SW480 (cell line): Measurements from ENCODE around the gene ASIC3.
A peak's percentile ranks its signal among the peaks of the same experiment; 100 is the strongest.
"Not testable (repeated sequence)": the region's sequence is repeated elsewhere in the genome, so short reads cannot be mapped to it uniquely, and the experiment has no call there.

Experiments
- DNase-seq: peaks from one replicate; pipeline ENCODE4 v3.0.0-alpha.2; 2016; ENCODE audit warnings: low spot score

The ASIC3 gene

GRCh38 chr7:151032936-151033863 lies 15.1 kb upstream of the ASIC3 start:
- no peak for DNase-seq

- no peak for DNase-seq
Observed at GRCh38 chr7:151033864-151034249, 14.5 kb upstream of the ASIC3 start.

DNA sequence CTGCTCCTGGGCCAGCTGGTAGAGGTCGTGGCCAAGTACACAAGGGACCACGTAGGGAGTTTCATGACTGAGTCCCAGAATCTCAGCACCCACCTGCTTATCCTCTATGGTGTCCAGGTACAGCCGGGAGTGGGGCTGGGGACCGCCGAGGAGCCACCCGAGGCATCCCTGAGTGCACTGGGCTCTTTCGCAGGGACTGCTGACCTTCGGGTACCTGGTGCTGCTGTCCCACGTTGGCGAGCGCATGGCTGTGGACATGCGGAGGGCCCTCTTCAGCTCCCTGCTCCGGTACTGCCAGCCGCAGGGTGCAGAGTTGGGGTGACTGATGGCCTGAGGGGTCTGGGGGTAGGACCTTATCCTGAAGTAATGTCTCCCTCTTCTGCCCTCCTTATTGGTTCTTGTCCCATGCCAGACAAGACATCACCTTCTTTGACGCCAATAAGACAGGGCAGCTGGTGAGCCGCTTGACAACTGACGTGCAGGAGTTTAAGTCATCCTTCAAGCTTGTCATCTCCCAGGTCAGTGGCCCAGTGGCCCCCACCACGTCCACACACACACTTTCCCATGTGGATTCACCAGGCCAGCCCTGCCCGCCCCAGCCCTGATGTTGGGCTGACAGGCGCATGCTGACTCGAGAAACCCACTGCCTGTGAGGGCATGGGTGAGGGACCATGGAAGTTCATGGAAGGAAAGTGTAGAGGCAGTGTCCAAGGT lies 13.9 kb upstream of the ASIC3 start:
- no peak for DNase-seq

GRCh38 chr7:151035026-151035717 lies 13.2 kb upstream of the ASIC3 start:
- DNase-seq, result no peak

DNA sequence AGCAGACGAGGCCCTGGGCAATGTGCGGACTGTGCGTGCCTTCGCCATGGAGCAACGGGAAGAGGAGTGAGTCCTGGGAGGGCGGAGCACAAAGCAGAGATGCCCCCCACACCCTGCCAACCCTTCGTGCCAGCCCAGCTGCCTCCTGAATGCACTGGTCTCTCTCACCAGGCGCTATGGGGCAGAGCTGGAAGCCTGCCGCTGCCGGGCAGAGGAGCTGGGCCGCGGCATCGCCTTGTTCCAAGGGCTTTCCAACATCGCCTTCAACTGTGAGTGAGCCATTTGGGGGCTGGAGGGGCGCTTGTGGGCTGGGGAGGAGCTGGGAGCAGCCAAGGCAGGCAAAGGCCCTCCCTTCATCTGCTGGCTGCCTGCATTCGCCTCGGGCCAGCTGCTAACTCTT lies 12.4 kb upstream of the ASIC3 start:
- no peak for DNase-seq

- DNase-seq, result peak; percentile 85
Observed at GRCh38 chr7:151038951-151039849, 9.1 kb upstream of the ASIC3 start.

- DNase-seq, result no peak
Observed at GRCh38 chr7:151039850-151040548, 8.3 kb upstream of the ASIC3 start.

- DNase-seq, result no peak
Observed at GRCh38 chr7:151040616-151041375, 7.5 kb upstream of the ASIC3 start.

DNA sequence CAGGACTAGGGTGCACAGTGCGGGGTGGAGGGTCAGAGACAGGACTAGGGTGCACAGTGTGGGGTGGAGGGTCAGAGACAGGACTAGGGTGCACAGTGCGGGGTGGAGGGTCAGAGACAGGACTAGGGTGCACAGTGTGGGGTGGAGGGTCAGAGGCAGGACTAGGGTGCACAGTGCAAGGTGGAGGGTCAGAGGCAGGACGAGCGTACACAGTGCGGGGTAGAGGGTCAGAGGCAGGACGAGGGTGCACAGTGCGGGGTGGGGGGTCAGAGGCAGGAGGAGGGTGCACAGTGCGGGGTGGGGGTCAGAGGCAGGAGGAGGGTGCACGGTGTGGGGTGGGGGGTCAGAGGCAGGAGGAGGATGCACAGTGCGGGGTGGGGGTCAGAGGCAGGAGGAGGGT lies 4.9 kb upstream of the ASIC3 start:
- not testable (repeated sequence) for DNase-seq

GRCh38 chr7:151043959-151044358 lies 4.4 kb upstream of the ASIC3 start:
- no peak for DNase-seq

GRCh38 chr7:151045262-151045661 lies 3.1 kb upstream of the ASIC3 start:
- no peak for DNase-seq

GRCh38 chr7:151045967-151046366 lies 2.4 kb upstream of the ASIC3 start:
- DNase-seq, result no peak

GRCh38 chr7:151046603-151047573 lies 1.4 kb upstream of the ASIC3 start:
- no peak for DNase-seq

DNA sequence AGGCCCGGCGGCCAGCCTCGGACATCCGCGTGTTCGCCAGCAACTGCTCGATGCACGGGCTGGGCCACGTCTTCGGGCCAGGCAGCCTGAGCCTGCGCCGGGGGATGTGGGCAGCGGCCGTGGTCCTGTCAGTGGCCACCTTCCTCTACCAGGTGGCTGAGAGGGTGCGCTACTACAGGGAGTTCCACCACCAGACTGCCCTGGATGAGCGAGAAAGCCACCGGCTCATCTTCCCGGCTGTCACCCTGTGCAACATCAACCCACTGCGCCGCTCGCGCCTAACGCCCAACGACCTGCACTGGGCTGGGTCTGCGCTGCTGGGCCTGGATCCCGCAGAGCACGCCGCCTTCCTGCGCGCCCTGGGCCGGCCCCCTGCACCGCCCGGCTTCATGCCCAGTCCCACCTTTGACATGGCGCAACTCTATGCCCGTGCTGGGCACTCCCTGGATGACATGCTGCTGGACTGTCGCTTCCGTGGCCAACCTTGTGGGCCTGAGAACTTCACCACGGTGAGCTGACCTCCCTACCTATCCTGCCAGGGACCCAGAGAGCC lies 656 bp downstream of the ASIC3 start:
- no peak for DNase-seq

DNA sequence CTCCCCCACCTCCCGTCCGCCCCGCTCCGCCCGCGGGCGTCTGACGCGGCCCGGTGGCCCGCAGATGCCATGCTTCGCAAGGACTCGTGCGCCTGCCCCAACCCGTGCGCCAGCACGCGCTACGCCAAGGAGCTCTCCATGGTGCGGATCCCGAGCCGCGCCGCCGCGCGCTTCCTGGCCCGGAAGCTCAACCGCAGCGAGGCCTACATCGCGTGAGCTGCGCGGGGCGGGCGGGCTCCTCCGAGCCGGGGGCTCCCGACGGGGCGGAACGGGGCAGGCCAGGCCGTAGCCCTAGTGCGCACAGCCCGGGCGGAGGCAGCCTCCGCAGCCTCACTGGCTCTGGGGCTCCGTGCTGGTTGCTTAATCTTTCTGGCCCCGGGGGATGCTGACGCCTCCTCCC lies 2.8 kb downstream of the ASIC3 start:
- DNase-seq, result no peak

- no peak for DNase-seq
Observed at GRCh38 chr7:151053096-151053495, 4.8 kb downstream of the ASIC3 start.

DNA sequence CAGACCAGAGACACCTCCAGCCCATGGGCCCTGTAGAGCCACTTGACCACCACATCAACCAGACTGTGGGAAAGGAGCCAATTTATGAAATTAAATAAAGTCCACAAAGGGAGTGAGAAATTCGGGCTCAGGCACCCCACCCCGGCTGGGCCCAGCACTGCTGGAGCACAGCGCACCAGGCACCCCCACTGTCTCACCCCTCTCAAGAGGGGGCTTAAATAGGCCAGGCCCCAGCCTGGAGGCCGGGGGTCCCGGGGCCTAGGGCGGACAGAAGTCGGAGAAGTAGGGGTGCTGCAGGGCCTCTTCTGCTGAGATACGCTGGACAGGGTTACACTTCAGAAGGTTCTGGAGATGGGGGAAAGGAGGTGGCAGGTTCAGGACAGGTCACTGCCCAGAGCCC lies 5.4 kb downstream of the ASIC3 start:
- no peak for DNase-seq

GRCh38 chr7:151056283-151056665 lies 7.9 kb downstream of the ASIC3 start:
- DNase-seq, result no peak
